Measurements from ENCODE around the gene LRRC2.

- no peak for TF ChIP-seq CTCF (IDR thresholded peaks at IDR 0.05)
- TF ChIP-seq POLR2A (IDR thresholded peaks at IDR 0.05): no peak
Measured at GRCh38 chr3:46489875-46490274, 76.2 kb downstream of the LRRC2 start.
